GM23338 (cell line): ENCODE data around the gene CORO2A. TPM values are rescaled to one million over a fixed set of nuclear protein-coding genes. Genes with fewer than 3 reads are reported as not detected.

Source experiments
- ATAC-seq: fragments of 200-7000 bp; cut with Tn5 transposase; 3 replicates; pipeline ENCODE4 v1.9.1; 2020
- DNase-seq: peaks from one replicate; pipeline ENCODE4 v3.0.0-alpha.2; 2015; ENCODE audit warnings: low spot score
- H2AFZ ChIP-seq: fragments of 200-600 bp; sonication (generic); 2 replicates; pipeline ENCODE4 v1.8.0; 2016; ENCODE audit warnings: antibody characterized with exemption, mild to moderate bottlenecking, moderate library complexity
- H3F3A ChIP-seq: fragments of 200-600 bp; sonication (generic); replicated peaks from 2 replicates; pipeline ENCODE4 v1.8.0; 2017; ENCODE audit warnings: antibody characterized with exemption, mixed run types, low read depth
- H3K27ac ChIP-seq: fragments of 200-600 bp; sonication (generic); 2 replicates; pipeline ENCODE4 v1.6.1; 2016; ENCODE audit warnings: low read depth
- H3K27me3 ChIP-seq: fragments of 200-600 bp; sonication (generic); 2 replicates; pipeline ENCODE4 v1.8.0; 2016; ENCODE audit warnings: mild to moderate bottlenecking, mixed run types, moderate library complexity; ENCODE audit not compliant: insufficient read depth
- H3K36me3 ChIP-seq: fragments of 200-600 bp; sonication (generic); 2 replicates; pipeline ENCODE4 v1.8.0; 2016; ENCODE audit warnings: mild to moderate bottlenecking; ENCODE audit not compliant: insufficient read depth
- H3K4me1 ChIP-seq: fragments of 200-600 bp; sonication (generic); 2 replicates; pipeline ENCODE4 v1.8.0; 2016; ENCODE audit warnings: mild to moderate bottlenecking, moderate library complexity; ENCODE audit not compliant: insufficient read depth
- H3K4me2 ChIP-seq: fragments of 200-600 bp; sonication (generic); 2 replicates; pipeline ENCODE4 v1.7.1; 2017; ENCODE audit warnings: mixed run types
- H3K4me3 ChIP-seq: fragments of 200-600 bp; sonication (generic); 2 replicates; pipeline ENCODE4 v1.6.1; 2016; ENCODE audit warnings: mixed run types
- H3K79me2 ChIP-seq: fragments of 200-600 bp; sonication (generic); replicated peaks from 2 replicates; pipeline ENCODE4 v1.8.0; 2017; ENCODE audit warnings: mild to moderate bottlenecking; ENCODE audit not compliant: insufficient read depth
- H3K9me2 ChIP-seq: fragments of 200-600 bp; sonication (generic); 2 replicates; pipeline ENCODE4 v1.8.0; 2017; ENCODE audit not compliant: insufficient read depth
- H4K20me1 ChIP-seq: fragments of 200-600 bp; sonication (generic); replicated peaks from 2 replicates; pipeline ENCODE4 v1.8.0; 2017; ENCODE audit warnings: mild to moderate bottlenecking; ENCODE audit not compliant: insufficient read depth
- H3K27ac Mint-ChIP-seq: 2 replicates; pipeline ENCODE4 v1.8.0; 2020; ENCODE audit warnings: inconsistent platforms, mild to moderate bottlenecking, moderate library complexity, mixed read lengths
- H3K27me3 Mint-ChIP-seq: 3 replicates; pipeline ENCODE4 v1.8.0; 2022; ENCODE audit warnings: low read depth, mild to moderate bottlenecking, moderate library complexity, mixed read lengths, inconsistent platforms; ENCODE audit not compliant: insufficient read depth, poor library complexity
- H3K36me3 Mint-ChIP-seq: 3 replicates; pipeline ENCODE4 v1.8.0; 2021; ENCODE audit warnings: low read depth, mild to moderate bottlenecking, inconsistent platforms, moderate library complexity, mixed read lengths
- H3K4me1 Mint-ChIP-seq: 3 replicates; pipeline ENCODE4 v1.8.0; 2020; ENCODE audit warnings: mild to moderate bottlenecking, inconsistent platforms, mixed read lengths
- H3K4me3 Mint-ChIP-seq: 3 replicates; pipeline ENCODE4 v1.8.0; 2021; ENCODE audit warnings: moderate library complexity, mild to moderate bottlenecking, inconsistent platforms, mixed read lengths
- H3K9me3 Mint-ChIP-seq: 3 replicates; pipeline ENCODE4 v1.8.0; 2020; ENCODE audit warnings: moderate library complexity, mild to moderate bottlenecking, inconsistent platforms, mixed read lengths
- CREB1 ChIP-seq: fragments of 250-450 bp; sonication (Bioruptor Pico); IDR thresholded peaks from 2 replicates; pipeline ENCODE4 v1.5.0; 2020; ENCODE audit warnings: low read depth, mild to moderate bottlenecking, moderate library complexity
- EZH2 ChIP-seq: fragments of 200-600 bp; sonication (generic); IDR thresholded peaks from one replicate; pipeline ENCODE4 v1.8.0; 2017; ENCODE audit warnings: antibody characterized with exemption, mild to moderate bottlenecking, low read depth; ENCODE audit not compliant: unreplicated experiment
- EZH2phosphoT487 ChIP-seq: fragments of 200-600 bp; sonication (generic); IDR thresholded peaks from one replicate; pipeline ENCODE4 v1.8.1; 2018; ENCODE audit warnings: antibody characterized with exemption; ENCODE audit not compliant: unreplicated experiment
- polyA plus RNA-seq: library from polyadenylated mRNA; unstranded; fragments of >200 nt; fragmentation: Nextera tagmentation; extraction: Ambion mirVana; gene quantifications from 2 replicates; pipeline ENCODE4 v1.2.1, GENCODE V29; 2016
- total RNA-seq: library from RNA; depleted of rRNA; stranded (reverse); fragments of >200 nt; shearing (Covaris generic); gene quantifications from 2 replicates; pipeline ENCODE4 v1.2.3, GENCODE V29; 2014
- TF ChIP-seq, protein P1 (sequence below): IDR thresholded peaks from 2 replicates; pipeline ENCODE4 v1.6.1; 2016; ENCODE audit warnings: antibody characterized with exemption
- TF ChIP-seq, protein P2 (sequence below): fragments of 250-450 bp; sonication (Bioruptor Pico); IDR thresholded peaks from 2 replicates; pipeline ENCODE4 v1.5.0; 2020; ENCODE audit warnings: mild to moderate bottlenecking, moderate library complexity

The CORO2A gene
- total and polyA plus RNA-seq, 2 experiments from 2014 or later, result 12.9 to 27.6 TPM

- Histone ChIP-seq H3K27ac (peak overlapping the region; percentile 55; the same call in 1 of the 2 replicates), H2AFZ (no peak overlapping the region), H3K4me2 (no peak overlapping the region; the same call in 1 of the 2 replicates), H4K20me1 (peaks cover 8% of the 10 kb centered on the region), H3K36me3 (no peaks in the 10 kb centered on the region), H3K9me2 (no peaks in the 10 kb centered on the region), H3K4me3 (no peak overlapping the region), H3F3A (peaks cover 6% of the 10 kb centered on the region; the same call in 1 of the 2 replicates), H3K4me1 (peaks cover 45% of the 10 kb centered on the region), H3K79me2 (peaks cover 16% of the 10 kb centered on the region), H3K27me3 (no peaks in the 10 kb centered on the region)
- DNase-seq (no peak), ATAC-seq (no peak)
- peaks cover 11% of the 10 kb centered on the region for H3K27me3 Mint-ChIP-seq
- no peaks in the 10 kb centered on the region for H3K9me3 Mint-ChIP-seq
- H3K27ac Mint-ChIP-seq, result no peak overlapping the region
- H3K4me3 Mint-ChIP-seq, result no peak overlapping the region; the same call in 2 of the 3 replicates
- H3K36me3 Mint-ChIP-seq, result no peaks in the 10 kb centered on the region
- TF ChIP-seq, protein P1, sequence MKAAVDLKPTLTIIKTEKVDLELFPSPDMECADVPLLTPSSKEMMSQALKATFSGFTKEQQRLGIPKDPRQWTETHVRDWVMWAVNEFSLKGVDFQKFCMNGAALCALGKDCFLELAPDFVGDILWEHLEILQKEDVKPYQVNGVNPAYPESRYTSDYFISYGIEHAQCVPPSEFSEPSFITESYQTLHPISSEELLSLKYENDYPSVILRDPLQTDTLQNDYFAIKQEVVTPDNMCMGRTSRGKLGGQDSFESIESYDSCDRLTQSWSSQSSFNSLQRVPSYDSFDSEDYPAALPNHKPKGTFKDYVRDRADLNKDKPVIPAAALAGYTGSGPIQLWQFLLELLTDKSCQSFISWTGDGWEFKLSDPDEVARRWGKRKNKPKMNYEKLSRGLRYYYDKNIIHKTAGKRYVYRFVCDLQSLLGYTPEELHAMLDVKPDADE, result no peak
- TF ChIP-seq, protein P2, sequence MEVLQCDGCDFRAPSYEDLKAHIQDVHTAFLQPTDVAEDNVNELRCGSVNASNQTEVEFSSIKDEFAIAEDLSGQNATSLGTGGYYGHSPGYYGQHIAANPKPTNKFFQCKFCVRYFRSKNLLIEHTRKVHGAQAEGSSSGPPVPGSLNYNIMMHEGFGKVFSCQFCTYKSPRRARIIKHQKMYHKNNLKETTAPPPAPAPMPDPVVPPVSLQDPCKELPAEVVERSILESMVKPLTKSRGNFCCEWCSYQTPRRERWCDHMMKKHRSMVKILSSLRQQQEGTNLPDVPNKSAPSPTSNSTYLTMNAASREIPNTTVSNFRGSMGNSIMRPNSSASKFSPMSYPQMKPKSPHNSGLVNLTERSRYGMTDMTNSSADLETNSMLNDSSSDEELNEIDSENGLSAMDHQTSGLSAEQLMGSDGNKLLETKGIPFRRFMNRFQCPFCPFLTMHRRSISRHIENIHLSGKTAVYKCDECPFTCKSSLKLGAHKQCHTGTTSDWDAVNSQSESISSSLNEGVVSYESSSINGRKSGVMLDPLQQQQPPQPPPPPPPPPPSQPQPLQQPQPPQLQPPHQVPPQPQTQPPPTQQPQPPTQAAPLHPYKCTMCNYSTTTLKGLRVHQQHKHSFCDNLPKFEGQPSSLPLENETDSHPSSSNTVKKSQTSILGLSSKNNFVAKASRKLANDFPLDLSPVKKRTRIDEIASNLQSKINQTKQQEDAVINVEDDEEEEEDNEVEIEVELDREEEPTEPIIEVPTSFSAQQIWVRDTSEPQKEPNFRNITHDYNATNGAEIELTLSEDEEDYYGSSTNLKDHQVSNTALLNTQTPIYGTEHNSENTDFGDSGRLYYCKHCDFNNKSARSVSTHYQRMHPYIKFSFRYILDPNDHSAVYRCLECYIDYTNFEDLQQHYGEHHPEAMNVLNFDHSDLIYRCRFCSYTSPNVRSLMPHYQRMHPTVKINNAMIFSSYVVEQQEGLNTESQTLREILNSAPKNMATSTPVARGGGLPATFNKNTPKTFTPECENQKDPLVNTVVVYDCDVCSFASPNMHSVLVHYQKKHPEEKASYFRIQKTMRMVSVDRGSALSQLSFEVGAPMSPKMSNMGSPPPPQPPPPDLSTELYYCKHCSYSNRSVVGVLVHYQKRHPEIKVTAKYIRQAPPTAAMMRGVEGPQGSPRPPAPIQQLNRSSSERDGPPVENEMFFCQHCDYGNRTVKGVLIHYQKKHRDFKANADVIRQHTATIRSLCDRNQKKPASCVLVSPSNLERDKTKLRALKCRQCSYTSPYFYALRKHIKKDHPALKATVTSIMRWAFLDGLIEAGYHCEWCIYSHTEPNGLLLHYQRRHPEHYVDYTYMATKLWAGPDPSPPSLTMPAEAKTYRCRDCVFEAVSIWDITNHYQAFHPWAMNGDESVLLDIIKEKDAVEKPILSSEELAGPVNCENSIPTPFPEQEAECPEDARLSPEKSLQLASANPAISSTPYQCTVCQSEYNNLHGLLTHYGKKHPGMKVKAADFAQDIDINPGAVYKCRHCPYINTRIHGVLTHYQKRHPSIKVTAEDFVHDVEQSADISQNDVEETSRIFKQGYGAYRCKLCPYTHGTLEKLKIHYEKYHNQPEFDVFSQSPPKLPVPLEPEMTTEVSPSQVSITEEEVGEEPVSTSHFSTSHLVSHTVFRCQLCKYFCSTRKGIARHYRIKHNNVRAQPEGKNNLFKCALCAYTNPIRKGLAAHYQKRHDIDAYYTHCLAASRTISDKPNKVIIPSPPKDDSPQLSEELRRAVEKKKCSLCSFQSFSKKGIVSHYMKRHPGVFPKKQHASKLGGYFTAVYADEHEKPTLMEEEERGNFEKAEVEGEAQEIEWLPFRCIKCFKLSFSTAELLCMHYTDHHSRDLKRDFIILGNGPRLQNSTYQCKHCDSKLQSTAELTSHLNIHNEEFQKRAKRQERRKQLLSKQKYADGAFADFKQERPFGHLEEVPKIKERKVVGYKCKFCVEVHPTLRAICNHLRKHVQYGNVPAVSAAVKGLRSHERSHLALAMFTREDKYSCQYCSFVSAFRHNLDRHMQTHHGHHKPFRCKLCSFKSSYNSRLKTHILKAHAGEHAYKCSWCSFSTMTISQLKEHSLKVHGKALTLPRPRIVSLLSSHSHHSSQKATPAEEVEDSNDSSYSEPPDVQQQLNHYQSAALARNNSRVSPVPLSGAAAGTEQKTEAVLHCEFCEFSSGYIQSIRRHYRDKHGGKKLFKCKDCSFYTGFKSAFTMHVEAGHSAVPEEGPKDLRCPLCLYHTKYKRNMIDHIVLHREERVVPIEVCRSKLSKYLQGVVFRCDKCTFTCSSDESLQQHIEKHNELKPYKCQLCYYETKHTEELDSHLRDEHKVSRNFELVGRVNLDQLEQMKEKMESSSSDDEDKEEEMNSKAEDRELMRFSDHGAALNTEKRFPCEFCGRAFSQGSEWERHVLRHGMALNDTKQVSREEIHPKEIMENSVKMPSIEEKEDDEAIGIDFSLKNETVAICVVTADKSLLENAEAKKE (CRISPR knock-in tag), result no peak
- H3K4me1 Mint-ChIP-seq, result peaks cover 77% of the 10 kb centered on the region
These were observed 19.3 kb downstream of the CORO2A start for GRCh38 chr9:98173181-98173580.

DNA sequence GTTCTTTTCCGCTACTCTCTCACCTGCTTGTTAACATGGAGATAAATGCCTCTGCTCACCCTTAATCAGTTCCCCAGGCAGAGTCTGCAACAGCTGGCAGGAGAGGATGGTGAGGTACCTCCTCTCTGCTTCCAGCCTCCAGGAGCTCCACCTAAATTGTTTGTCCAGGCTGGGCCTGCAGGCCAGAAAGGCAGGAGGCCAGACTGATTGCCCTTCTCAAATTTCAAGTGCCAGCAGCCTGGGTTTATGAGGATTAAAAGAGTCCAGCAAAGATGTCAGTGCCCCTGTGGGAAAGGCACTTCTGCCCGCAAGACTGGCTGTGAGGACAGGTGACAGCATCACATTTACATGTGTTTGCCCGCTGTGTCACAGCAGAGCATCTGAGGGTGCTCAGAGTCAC, 19.8 kb downstream of the CORO2A start:
- DNase-seq (peak; percentile 49), ATAC-seq (peak; percentile 17)
- Mint-ChIP-seq H3K9me3 (no peaks in the 10 kb centered on the region), H3K27ac (peak overlapping the region; percentile 62; the same call in 1 of the 2 replicates), H3K4me1 (peaks cover 81% of the 10 kb centered on the region), H3K27me3 (peaks cover 11% of the 10 kb centered on the region), H3K36me3 (no peaks in the 10 kb centered on the region), H3K4me3 (peak overlapping the region; percentile 8; the same call in 1 of the 3 replicates)
- Histone ChIP-seq H3K4me1 (peaks cover 45% of the 10 kb centered on the region), H3K4me3 (no peak overlapping the region), H3K36me3 (no peaks in the 10 kb centered on the region), H3F3A (peaks cover 6% of the 10 kb centered on the region; the same call in 1 of the 2 replicates), H3K79me2 (peaks cover 13% of the 10 kb centered on the region), H2AFZ (no peak overlapping the region), H3K4me2 (peak overlapping the region; percentile 23; the same call in 1 of the 2 replicates), H3K27me3 (no peaks in the 10 kb centered on the region), H3K27ac (no peak overlapping the region), H4K20me1 (peaks cover 9% of the 10 kb centered on the region), H3K9me2 (no peaks in the 10 kb centered on the region)
- TF ChIP-seq EZH2phosphoT487 (no peak), CREB1 (no peak), EZH2 (no peak)
